D341Med (cell line): ENCODE data around the gene RBM19.
"Not testable (repeated sequence)": the region's sequence is repeated elsewhere in the genome, so short reads cannot be mapped to it uniquely, and the experiment has no call there.

Source experiments
- DNase-seq: peaks from one replicate; pipeline ENCODE4 v3.0.0; 2012; ENCODE audit warnings: low spot score

Gene RBM19

GRCh38 chr12:113965951-113966797 is at the start of gene RBM19:
Gene RBM19 (minus strand): TSS chr12:113966325. CDS start chr12:113966227, 98 bp downstream.
- DNase-seq, result peak; percentile 98

DNA sequence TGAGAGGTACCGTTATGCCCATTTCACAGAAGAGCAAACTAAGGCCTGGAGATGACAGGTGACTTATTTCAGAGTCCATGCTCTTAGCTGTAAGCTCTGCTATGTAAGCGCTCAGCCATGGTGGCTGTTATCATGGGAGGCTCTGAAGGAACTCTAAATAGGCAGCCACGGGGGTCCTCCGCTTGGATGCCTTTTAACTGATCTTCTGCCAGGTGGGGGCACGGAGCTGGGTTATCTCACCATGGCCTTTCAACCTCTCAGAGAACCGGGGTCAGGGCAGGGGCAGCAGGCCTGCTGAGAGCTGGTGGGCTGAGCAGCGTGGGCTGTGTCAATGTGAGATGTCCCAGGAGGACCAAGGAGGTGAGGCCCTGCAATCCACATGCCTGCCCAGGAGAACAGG is 49.7 kb upstream of the RBM19 start:
- DNase-seq, result no peak

GRCh38 chr12:114013575-114014345 is 47.6 kb upstream of the RBM19 start:
- DNase-seq, result no peak

DNA sequence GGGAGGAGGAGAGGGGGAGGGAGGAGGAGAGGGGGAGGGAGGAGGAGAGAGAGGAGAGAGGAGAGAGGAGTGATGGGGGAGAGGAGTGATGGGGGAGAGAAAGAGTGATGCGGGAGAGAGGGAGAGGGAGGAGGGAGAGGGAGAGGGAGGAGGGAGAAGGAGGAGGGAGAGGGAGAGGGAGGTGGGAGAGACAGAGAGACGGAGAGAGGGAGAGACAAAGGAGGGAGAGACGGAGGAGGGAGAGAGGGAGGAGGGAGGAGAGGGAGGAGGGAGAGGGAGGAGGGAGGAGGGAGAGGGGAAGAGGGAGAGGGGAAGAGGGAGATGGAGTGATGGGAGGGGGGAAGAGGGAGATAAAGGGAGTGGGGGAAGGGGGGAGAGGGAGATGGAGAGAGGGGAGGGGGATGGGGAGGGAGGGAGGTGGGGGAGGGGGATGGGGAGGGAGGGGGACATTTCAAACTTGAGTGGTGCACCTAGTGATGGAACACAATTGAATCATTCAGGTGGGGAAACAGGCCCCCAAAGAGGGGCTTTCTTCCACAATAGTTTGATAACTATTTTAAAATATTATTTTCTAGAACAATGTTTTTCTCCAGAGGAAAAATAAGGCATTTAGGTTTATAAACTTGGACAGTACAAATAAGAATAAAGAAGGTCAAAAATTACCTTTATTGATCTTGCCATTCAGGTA is 46.8 kb upstream of the RBM19 start:
- no peak for DNase-seq

DNA sequence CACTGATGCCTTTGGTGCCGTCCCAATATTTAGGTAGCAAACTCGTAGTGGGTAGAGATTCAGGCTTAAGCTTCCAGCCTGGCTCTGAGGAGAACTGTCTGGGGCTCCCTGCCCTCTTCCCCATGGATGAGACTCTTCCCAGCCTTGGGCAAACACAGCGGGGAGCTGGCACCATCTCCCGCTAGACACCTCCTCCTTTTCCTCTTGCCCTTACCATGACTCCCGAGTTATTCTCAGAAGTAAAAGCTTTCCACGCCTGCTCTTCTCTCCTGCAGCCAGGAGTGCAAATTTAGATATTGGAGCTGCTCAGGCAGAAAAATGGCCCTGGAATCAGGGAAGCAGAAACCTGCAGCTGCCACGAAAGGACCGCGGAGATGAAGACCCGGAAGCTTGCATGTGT is 45.6 kb upstream of the RBM19 start:
- DNase-seq, result no peak

- no peak for DNase-seq
These were observed 40.6 kb upstream of the RBM19 start for GRCh38 chr12:114006482-114007425.

DNA sequence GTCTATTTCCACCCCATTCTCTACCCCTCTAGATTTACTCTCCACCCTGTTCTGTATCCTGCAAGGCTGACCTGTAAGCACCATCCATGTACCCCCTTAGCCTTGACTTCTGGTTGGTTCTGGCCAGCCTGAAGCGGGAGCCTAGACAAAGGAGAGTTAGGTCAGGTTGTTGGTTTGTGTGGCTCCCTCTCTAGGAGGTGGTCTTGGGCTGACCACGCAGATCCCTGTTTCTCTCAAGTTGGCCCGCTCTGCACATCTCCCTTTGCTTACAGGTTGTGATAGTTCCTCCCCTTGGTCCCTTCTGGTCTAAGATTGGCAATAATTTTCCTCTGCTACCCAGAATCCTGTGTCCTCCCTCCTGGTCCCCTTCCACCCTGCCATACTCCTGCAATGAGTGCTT is 38.3 kb upstream of the RBM19 start:
- no peak for DNase-seq

- no peak for DNase-seq
These were observed 37.2 kb upstream of the RBM19 start for GRCh38 chr12:114003286-114003685.

DNA sequence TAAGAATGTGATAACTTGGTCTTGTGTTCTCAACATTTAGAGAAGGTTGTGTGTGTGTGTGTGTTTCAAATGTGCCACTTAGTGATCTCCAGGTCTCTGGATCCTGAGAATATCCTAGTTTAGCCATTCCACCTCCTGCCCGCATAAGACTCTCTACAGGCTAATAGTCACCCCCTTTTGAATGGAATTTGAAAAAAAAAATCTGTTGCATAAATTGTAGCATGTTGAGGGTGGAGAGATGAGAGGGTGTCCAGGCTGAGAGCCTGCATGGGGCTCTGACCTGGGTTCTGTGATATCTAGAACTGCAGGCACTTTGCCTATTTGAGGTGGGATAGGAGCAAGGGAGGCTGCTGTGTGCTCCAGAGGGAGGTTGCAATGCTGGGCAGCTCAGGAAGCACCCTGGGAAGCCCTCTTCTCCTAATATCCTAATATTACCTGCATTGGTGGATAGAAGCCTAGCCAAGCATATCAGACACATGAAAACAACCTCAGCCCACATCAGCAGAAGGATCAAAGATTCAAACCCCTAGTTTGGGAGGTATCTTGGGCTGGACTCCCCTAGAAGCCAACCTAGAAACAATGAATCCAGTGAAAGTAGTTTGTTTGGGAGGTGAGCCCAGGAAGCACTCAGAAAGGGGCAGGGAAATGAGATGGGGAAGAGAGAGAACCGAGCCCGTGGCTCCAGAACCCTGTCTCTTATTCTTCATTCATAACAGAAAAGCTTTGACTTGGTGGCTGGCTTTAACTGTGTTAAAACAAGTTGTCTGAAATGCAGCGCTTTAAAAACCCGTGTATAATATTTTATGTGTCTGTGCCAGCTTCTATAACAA is 35.6 kb upstream of the RBM19 start:
- no peak for DNase-seq

GRCh38 chr12:114000861-114001260 is 34.7 kb upstream of the RBM19 start:
- DNase-seq, result no peak

DNA sequence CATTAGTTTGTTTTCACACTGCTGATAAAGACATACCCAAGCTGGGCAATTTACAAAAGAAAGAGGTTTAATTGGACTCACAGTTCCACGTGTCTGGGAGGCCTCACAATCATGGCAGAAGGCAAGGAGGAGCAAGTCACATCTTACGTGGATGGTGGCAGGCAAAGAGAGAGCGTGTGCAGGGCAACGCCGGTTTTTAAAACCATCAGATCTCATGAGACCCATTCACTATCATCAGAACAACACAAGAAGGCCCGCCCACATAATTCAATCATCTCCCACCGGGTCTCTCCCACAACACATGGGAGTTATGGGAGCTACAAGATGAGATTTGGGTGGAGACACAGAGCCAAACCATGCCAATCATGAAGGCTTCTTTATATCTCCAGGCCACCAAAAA is 34.1 kb upstream of the RBM19 start:
- DNase-seq, result not testable (repeated sequence)

DNA sequence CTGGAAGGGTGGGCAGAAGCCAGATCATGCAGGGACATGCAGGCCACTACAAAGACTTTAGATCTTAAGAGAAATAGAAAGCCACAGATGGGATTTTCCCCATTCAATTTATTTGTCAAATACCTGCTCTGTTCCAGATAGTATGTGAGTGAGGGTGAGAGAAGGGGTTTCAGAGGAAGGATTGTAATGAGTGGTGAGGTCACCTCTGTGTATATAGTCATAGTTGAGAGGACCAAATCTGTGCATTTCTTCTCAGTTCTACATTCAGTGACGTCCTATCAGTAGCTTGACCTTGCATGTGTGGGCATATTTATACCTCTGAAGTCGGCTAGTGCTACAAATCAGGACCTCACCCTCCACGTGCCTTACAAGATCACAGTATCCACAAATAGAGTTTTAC is 31.2 kb upstream of the RBM19 start:
- DNase-seq, result no peak

DNA sequence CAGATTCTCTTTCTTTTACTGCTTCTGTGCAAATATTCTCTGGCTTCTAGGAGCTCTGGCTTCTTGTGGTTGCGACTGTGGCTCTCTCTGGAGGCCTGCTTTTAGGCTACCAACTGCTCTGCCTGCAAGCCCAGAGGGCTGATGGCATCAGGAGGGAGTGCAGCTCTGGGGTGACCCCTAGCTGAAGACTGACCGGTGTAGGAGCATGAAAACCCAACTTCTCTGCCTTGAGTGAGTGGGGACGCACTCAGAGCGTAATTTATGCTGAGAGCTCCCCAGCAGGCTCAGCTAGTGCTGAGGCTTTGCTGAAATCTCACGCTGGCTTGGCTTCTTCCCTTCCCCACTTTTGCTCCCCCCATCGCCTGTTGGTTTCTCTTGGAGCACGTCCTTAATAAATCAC is 29.9 kb upstream of the RBM19 start:
- no peak for DNase-seq

DNA sequence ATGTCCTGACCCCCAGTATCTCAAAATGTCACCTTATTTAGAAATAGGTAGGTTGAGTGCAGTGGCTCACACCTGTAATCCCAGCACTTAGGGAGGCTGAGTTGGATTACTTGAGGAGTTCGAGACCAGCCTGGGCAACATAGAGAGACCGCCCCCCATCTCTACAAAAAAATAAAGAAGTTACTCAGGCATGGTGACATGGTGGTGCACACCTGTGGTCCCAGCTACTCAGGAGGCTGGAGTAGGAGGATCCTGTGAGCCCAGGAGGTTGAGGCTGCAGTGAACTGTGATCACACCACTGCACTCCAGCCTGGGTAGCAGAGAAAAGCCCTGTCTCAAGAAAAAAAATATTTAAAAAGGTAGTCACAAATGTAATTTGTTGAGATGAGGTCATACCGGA is 27.9 kb upstream of the RBM19 start:
- DNase-seq, result no peak

DNA sequence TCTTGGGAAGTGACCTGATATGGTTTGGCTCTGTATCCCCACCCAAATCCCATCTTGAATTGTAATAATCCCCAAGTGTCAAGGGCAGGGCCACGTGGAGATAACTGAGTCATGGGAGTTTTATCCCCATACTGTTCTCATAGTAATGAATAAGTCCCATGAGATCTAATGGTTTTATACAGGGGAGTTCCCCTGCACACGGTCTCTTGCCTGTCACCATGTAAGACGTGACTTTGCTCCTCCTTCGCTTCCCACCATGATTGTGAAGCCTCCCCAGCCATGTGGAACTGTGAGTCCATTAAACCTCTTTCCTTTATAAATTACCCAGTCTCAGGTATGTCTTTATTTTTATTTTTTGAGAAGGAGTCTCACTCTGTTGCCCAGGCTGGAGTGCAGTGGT is 26.6 kb upstream of the RBM19 start:
- not testable (repeated sequence) for DNase-seq

DNA sequence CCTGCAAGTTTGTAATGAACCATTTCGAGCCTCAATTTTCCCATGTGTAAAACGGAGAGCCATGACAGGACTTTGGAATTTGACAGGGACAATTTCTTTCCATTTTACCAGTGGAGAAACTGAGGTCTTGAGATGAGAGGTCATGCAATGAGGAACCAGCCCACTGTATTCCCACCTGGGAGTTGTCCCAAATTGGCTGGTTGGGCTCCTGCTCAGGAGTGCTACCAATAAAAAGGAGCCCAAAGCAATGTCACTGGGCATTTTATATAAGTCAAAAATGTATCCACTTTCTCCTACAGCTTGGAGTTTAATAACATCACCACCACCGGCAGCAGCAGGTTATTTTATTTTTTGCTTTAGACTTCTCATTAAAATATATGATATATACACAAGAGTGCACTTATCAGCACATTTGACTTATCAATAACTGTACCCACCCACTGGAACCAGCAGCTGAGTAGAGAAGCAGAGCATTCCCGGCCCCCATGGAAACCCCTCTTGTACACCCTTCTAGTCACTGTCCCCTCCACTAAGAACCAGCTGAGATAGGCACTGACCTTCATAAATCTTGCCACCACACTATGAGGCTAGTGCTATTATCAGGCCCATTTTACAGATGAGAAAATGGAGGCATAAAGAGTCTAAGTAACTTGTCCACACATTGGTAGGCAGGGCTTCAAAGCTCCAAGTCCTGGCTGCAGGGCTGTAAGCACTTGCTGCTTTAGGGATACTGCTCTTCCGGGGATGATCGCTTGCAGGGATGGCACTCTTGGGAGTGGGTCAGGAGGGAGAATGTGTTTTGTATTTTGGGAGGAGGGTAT is 25.3 kb upstream of the RBM19 start:
- DNase-seq, result no peak

DNA sequence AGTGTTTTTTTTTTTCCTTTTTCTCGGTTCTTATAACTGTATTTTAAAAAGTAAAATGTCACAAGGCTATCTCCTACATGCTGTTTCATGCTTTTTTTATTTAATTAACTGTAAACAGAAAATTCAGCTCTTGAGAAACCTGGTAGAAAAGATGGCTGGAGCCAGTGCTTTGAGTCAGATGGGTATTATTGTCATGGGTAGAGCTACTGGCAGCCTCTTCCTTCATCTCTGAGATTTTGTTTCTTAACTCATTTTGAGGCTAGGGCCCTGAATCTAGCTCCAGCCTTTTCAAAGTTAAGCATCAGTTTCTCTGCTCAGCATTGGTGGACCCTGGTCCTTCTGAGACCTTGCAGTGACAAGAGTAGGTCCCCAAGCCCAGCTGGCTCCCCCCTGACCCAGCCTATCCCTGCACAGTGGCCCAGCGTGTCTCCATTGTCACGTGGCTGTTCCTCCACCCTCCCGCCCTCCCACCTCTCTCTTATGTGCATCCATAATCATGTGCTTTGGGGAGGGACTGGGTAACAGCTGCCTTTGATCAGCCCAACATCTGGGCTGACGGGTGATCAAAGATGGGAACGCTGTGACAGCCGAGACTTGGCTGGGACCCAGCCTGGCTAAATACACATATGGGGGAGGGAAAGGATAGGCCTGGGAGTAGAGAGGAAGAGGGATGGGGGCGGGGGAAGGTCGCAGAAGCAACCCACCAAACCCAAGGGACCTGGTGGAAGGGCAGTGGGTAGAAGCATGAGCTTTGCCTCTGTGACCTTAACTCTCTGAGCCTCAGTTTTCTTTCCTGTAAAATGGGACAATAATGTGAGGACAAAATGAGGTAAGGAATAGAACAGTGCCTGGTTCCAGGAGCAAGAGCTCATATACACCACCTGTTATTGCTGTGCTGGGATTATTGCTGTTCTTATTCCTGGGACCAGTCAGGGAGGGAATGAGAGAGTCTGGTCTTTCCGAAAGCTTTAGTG is 24.4 kb upstream of the RBM19 start:
- no peak for DNase-seq

GRCh38 chr12:113988976-113989375 is 22.9 kb upstream of the RBM19 start:
- DNase-seq, result no peak

DNA sequence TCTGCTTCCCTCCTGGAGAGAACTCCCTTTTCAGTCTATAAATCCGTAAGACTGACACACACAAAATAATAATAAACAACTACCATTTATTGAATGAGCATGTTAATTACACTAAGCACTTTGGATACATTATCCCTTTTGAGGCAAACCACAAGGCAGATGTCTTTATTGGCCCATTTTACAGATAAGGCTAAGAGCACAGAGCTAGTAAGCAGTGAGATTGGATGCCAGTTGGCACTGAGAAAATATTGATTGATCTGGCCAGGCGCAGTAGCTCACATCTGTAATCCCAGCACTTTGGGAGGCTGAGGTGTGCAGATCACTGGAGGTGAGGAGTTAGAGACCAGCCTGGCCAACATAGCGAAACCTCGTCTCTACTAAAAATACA is 21.9 kb upstream of the RBM19 start:
- DNase-seq, result no peak
